GM21423 (cell line): ENCODE data around the gene CCDC30.
A peak's percentile ranks its signal among the peaks of the same experiment; 100 is the strongest.
"Not testable (repeated sequence)": the region's sequence is repeated elsewhere in the genome, so short reads cannot be mapped to it uniquely, and the experiment has no call there.

ENCODE experiments used
- ATAC-seq: cut with Tn5 transposase; IDR thresholded peaks from one replicate; pipeline ENCODE4 v1.9.1; 2021; ENCODE audit warnings: mild to moderate bottlenecking, moderate library complexity; ENCODE audit not compliant: unreplicated experiment

The CCDC30 gene

GRCh38 chr1:42450061-42450460, 13.0 kb upstream of the CCDC30 start:
- ATAC-seq: no peak

- ATAC-seq: no peak
Observed at GRCh38 chr1:42453386-42453785, 9.7 kb upstream of the CCDC30 start.

DNA sequence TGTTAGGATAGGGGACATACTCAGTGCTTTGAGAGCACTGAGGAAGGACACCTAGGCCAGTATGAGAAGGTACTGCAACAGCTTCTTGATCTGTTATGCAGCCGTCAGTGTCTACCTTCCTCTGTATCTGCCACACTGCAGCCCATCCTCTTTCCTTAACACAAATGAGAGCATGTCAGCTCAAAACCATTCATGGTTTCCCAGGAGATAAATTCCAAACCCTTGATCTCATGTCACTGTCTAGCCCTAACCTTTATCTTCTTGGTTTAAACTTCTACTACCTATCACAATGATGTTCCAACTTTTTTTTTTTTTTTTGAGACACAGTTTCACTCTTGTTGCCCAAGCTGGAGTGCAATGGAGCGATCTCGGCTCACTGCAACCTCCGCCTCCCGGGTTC, 8.7 kb upstream of the CCDC30 start:
- no peak for ATAC-seq

GRCh38 chr1:42456010-42456753, 6.9 kb upstream of the CCDC30 start, which contains the start of the genes PPCS and ZMYND12:
PPCS (plus strand) TSS chr1:42456543; CDS start chr1:42456566, 23 bp downstream.
ZMYND12 (minus strand) TSS chr1:42456022; CDS start chr1:42455997, 25 bp downstream.
- peak; percentile 83 for ATAC-seq

DNA sequence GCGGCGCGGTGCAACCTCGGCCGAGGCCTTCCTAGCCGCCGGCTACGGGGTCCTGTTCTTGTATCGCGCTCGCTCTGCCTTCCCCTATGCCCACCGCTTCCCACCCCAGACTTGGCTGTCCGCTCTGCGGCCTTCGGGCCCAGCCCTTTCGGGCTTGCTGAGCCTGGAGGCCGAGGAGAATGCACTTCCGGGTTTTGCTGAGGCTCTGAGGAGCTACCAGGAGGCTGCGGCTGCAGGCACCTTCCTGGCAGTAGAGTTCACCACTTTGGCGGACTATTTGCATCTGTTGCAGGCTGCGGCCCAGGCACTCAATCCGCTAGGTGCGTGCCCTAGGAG, 6.4 kb upstream of the CCDC30 start:
- ATAC-seq: peak; percentile 56

DNA sequence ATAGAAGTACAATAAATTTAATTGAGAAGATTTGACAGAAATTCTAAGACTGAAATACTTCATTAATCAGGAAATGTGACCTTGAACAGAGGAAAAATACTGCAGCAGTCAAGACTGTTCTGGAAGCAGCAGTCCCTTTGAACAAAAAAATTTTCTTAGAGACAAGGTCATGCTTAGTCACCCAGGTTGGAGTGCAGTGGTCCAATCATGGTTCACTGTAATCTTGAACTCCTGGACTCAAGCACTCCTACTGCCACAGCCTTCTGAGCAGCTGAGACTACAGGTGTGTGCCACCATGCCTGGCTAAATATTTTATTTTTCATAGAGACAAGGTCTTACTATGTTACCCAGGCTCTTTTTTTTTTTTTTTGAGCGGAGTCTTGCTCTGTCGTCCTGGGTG, 1.9 kb upstream of the CCDC30 start:
- no peak for ATAC-seq

- ATAC-seq: no peak
Observed at GRCh38 chr1:42463921-42464320, 835 bp downstream of the CCDC30 start.

DNA sequence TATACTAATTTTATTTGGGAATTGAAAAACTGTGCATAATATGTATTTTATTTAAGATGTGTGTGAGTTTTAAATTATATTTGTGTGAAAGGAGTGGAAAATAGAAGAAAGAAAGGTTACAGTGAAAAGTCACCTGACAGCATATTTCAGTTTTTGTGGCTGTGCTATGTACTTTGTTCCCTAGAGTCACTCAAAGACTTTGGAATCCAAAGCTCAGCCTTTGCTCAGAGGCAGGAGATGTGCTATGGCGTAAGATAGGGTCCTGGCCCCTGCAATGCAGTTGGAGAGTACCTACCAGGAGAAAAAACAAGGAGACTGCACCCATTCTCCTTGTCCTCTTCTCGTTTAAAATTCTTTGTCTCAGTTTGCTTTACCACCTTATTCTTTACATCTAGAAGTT, 2.9 kb downstream of the CCDC30 start:
- ATAC-seq: no peak

- no peak for ATAC-seq
Observed at GRCh38 chr1:42469727-42470126, 6.6 kb downstream of the CCDC30 start.

DNA sequence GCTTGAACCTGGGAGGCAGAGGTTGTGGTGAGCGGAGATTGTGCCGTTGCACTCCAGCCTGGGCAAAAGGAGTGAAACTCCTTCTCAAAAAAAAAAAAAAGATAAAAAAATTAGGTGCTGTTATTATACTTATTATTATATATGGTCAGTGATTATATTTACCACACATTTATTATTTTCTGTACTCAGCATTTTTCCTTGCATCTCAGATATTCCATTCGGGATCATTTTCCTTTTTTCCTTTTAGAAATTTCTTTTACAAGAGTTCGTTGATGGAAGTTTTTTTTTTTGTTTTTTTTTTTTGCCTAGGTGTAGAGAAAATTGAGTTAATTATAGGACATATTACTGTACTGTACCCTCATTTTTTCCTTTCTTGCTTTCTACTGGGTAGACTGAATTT, 13.5 kb downstream of the CCDC30 start:
- ATAC-seq: no peak

DNA sequence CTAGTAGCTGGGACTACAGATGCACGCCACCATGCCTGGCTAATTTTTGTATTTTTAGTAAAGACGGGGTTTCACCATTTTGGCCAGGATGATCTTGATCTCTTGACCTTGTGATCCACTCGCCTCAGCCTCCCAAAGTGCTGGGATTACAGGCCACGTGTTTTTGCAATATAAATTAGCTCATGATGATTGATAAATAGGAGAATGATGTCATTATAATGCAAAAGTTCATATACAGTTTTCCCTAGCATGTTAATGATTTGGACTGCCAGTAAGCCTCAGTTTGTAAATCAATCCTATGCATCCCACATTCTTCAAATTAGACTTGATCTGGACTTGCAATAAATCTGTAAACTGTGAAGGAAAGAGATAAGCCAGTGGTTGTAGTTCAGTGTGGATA, 14.3 kb downstream of the CCDC30 start:
- not testable (repeated sequence) for ATAC-seq

GRCh38 chr1:42477775-42478174, 14.7 kb downstream of the CCDC30 start:
- ATAC-seq: no peak

- ATAC-seq: no peak
Observed at GRCh38 chr1:42479621-42480020, 16.5 kb downstream of the CCDC30 start.

DNA sequence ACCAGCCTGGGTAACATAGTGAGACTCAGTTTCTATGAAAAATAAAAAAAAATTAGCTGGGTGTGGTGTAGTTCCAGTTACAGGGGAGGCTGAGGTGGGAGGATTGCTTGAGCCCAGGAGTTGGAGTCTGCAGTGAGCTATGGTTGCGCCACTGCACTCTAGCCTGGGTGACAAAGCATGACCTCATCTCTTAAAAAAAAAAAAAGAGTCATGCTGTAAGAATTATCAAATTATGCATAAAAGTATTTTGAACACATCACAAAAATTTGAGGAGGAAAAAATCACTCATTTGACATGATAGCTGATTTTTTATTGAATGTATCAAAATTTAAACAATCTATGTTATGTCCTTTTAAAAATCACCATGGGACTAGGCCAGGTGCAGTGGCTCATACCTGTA, 17.8 kb downstream of the CCDC30 start:
- ATAC-seq: no peak

- no peak for ATAC-seq
Observed at GRCh38 chr1:42482635-42483153, 19.6 kb downstream of the CCDC30 start.

DNA sequence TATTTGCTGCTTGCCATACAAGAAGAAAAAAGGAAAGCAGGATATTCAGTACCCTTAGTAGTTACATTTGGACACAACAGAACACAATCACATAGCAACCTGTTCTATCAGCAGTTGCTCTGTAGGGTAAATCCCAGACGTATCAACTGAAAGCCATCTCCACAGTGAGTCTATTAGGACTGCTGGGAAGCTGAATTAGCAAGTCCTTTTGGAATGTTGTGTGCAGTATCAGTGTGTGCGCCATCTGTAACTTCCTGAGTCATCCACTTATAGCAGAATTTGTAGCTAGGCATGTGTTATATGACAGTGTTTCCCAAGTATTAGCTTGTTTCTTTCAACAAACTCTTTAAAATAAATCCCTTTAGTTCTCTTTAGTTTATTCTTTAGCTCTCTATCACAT, 21.3 kb downstream of the CCDC30 start:
- ATAC-seq: no peak

GRCh38 chr1:42490237-42490636, 27.2 kb downstream of the CCDC30 start:
- ATAC-seq: no peak

- not testable (repeated sequence) for ATAC-seq
Observed at GRCh38 chr1:42502031-42502430, 38.9 kb downstream of the CCDC30 start.

DNA sequence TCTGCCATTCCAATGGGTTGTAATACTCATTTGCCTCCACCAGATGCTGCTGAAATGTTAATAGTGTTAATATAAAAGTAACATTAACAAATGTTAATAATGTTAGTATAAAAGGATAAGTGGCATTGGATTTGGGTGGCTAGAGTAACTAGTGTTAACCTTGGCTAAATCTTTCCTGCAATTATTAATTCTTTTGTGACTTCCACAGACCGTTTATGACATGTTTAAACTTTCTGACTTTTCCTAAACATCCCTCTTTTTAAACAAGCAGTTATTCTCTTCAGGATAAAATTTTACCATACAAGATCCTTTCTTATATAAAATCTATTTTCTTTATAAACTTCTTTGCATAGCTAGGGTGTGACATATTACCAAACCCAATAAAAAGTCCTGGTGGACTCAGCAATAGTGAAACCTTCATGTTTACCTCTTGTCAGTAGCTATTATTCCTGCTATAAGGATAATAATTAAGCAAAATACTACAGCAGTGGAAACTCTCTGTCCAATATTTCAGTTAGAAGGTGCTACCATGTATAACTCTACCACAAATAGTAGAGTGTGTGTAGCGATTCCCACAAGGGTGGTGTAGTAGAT, 41.5 kb downstream of the CCDC30 start:
- no peak for ATAC-seq

GRCh38 chr1:42506576-42506975, 43.5 kb downstream of the CCDC30 start:
- no peak for ATAC-seq

DNA sequence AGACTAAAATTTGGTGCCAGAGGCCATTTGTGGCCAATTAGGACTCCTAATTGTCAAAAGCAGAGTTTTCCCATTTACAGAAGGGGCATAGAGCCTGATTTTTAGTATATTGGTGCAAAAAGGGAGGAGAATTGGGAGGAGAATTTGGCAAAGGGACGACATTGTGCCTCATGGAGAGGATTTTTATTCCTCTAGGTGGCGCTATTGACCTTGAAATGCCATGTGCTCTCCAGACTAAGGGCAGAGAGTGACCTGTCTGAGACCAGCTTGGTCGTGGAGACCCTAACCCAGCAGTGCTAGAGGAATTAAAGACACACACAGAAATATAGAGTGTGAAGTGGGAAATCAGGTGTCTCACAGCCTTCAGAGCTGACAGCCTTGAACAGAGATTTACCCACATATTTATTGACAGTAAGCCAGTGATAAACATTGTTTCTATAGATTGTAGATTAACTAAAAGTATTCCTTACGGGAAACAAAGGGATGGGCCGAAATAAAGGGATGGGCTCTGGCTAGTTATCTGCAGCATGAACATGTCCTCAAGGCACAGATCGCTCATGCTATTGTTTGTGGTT, 48.6 kb downstream of the CCDC30 start:
- ATAC-seq: not testable (repeated sequence)

DNA sequence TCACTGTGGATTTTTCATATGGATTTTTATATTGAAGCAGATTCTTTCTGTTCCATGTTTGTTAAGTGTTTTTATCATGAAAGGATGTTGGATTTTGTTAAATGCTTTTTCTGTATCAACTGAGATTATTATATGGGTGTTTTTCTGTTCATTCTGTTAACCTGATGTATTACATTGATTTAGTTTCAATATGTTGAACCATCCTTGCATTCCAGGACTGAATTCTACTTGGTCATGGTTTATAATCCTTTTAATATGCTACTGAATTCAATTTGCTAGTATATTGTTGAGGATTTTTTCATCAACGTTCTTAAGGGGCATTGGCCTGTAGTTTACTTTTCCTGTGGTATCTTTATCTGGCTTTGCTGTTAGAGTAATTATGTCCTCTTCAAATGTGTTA, 55.8 kb downstream of the CCDC30 start:
- no peak for ATAC-seq
